ENCODE results near the gene PGM2L1.

Gene PGM2L1

GRCh38 chr11:74319139-74319816 is 79.0 kb downstream of the PGM2L1 start:
- H3K4me3 ChIP-seq (ENCODE audit: low read depth, low read length) = no peak overlapping the region
- no peak for TF ChIP-seq CTCF (IDR thresholded peaks at IDR 0.05; ENCODE audit: insufficient read depth, low read depth, low read length, missing control alignments)
- DNase-seq (ENCODE audit: low read depth) = no peak

GRCh38 chr11:74318241-74318932 is 79.8 kb downstream of the PGM2L1 start:
- no peak overlapping the region for H3K4me3 ChIP-seq (ENCODE audit: low read depth, low read length)
- no peak for DNase-seq (ENCODE audit: low read depth)
- no peak for TF ChIP-seq CTCF (IDR thresholded peaks at IDR 0.05; ENCODE audit: insufficient read depth, low read depth, low read length, missing control alignments)

GRCh38 chr11:74316772-74317505 is 81.3 kb downstream of the PGM2L1 start:
- TF ChIP-seq CTCF (IDR thresholded peaks at IDR 0.05; ENCODE audit: insufficient read depth, low read depth, low read length, missing control alignments) = no peak
- no peak overlapping the region for H3K4me3 ChIP-seq (ENCODE audit: low read depth, low read length)
- DNase-seq (ENCODE audit: low read depth) = no peak

- TF ChIP-seq CTCF (IDR thresholded peaks at IDR 0.05; ENCODE audit: insufficient read depth, low read depth, low read length, missing control alignments) = no peak
- no peak for DNase-seq (ENCODE audit: low read depth)
- no peak overlapping the region for H3K4me3 ChIP-seq (ENCODE audit: low read depth, low read length)
Measured at GRCh38 chr11:74312326-74312725, 85.9 kb downstream of the PGM2L1 start.

GRCh38 chr11:74311352-74311926 is 86.8 kb downstream of the PGM2L1 start, which contains the start of gene P4HA3:
P4HA3 (minus strand) TSS chr11:74311640; CDS start chr11:74311611, 29 bp downstream.
- TF ChIP-seq CTCF (IDR thresholded peaks at IDR 0.05; ENCODE audit: insufficient read depth, low read depth, low read length, missing control alignments) = no peak
- no peak within 1 kb of the TSS for H3K4me3 ChIP-seq (ENCODE audit: low read depth, low read length)
- DNase-seq (ENCODE audit: low read depth) = peak; percentile 18

GRCh38 chr11:74310857-74311256 is 87.4 kb downstream of the PGM2L1 start:
- no peak for DNase-seq (ENCODE audit: low read depth)
- TF ChIP-seq CTCF (IDR thresholded peaks at IDR 0.05; ENCODE audit: insufficient read depth, low read depth, low read length, missing control alignments) = no peak
- no peak overlapping the region for H3K4me3 ChIP-seq (ENCODE audit: low read depth, low read length)

All from GM12865 (cell line).